Fibroblast of villous mesenchyme (primary cell): ENCODE measurements around the gene NES. TPM values are rescaled to one million over a fixed set of nuclear protein-coding genes. Genes with fewer than 3 reads are reported as not detected.
"Not testable (repeated sequence)": the region's sequence is repeated elsewhere in the genome, so short reads cannot be mapped to it uniquely, and the experiment has no call there.

Experiments
- DNase-seq: peaks from one replicate; pipeline ENCODE4 v3.0.0-alpha.2; 2010; ENCODE audit warnings: low read depth
- H3K4me3 ChIP-seq: 2 replicates; pipeline ENCODE4 v1.5.1; 2011; ENCODE audit warnings: low read depth, mild to moderate bottlenecking, low read length
- total RNA-seq: library from RNA; depleted of rRNA; stranded (reverse); fragments of >200 nt; gene quantifications from 2 replicates; pipeline ENCODE4 v1.2.3, GENCODE V29; 2012
- TF ChIP-seq, protein P1 (sequence below): IDR thresholded peaks from 2 replicates; pipeline ENCODE4 v1.5.1; 2012; ENCODE audit warnings: low read depth, mild to moderate bottlenecking, low read length; ENCODE audit not compliant: insufficient read depth

Gene NES
- total RNA-seq, 1 donor: 66.9 TPM

GRCh38 chr1:156642265-156643048 is 34.8 kb downstream of the NES start:
- no peak for DNase-seq
- TF ChIP-seq, protein P1, sequence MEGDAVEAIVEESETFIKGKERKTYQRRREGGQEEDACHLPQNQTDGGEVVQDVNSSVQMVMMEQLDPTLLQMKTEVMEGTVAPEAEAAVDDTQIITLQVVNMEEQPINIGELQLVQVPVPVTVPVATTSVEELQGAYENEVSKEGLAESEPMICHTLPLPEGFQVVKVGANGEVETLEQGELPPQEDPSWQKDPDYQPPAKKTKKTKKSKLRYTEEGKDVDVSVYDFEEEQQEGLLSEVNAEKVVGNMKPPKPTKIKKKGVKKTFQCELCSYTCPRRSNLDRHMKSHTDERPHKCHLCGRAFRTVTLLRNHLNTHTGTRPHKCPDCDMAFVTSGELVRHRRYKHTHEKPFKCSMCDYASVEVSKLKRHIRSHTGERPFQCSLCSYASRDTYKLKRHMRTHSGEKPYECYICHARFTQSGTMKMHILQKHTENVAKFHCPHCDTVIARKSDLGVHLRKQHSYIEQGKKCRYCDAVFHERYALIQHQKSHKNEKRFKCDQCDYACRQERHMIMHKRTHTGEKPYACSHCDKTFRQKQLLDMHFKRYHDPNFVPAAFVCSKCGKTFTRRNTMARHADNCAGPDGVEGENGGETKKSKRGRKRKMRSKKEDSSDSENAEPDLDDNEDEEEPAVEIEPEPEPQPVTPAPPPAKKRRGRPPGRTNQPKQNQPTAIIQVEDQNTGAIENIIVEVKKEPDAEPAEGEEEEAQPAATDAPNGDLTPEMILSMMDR: no peak
- no peak overlapping the region for H3K4me3 ChIP-seq

DNA sequence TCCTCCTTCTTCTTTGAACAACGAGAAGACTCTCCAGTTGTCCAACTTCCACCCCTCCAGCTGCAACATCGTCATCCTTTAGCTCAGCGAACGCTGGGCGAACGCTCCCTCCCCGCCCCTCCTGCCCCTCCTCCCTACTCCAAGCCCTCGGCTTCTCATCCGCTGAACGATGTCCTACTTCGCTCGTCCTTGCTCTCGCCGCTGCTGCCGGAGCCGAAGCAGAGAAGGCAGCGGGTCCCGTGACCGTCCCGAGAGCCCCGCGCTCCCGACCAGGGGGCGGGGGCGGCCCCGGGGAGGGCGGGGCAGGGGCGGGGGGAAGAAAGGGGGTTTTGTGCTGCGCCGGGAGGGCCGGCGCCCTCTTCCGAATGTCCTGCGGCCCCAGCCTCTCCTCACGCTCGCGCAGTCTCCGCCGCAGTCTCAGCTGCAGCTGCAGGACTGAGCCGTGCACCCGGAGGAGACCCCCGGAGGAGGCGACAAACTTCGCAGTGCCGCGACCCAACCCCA is 35.4 kb downstream of the NES start, which contains the start of gene BCAN:
BCAN (plus strand) TSS at position 357 of the 504 bp plus-strand sequence. CDS start 3,938 bp downstream, outside the sequence.
- peak; percentile 23 for DNase-seq
- H3K4me3 ChIP-seq: peak within 1 kb of the TSS; percentile 0
- TF ChIP-seq, protein P1: no peak

DNA sequence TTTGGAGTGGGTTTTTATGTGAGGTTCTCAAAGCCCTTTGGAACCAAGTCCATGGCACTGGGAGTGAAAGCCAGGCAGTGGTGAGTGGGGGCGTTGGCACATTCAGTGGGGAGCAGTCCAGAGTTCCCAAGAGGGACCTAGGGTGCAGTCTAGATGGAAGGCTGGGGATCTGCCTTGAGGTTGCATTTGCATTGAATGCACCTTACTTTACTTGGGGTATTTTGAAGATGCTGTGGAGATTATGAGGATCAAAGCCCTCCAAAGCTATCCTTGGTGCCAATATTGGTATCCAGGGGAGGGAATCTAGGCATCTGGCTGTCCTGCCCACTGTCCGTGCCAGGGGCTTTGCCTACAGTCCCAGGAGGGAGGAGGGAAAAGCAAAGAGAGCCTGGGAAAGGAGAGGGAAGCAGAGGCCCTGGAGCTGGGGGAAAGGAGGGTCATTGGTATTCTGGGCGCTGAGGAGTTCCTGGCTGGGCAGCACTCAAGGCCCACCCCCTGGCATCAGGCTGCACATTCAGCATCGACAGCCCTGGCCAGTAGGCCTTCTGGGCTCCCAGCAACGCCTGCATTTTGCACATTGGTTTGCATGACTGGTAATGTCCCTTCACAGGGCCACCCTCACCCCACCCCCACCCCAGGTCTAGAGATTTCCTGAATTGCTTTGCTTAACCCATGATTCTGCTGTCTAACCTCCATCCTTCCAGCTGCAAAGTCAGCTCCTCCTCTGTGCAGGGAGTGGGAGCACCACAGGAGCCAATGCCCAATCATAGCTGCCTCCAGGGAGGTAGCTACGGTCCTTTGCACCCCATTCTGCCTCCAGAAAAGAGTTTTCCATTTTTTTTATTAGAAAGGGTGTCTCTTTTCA is 36.1 kb downstream of the NES start:
- no peak for DNase-seq
- TF ChIP-seq, protein P1: no peak
- H3K4me3 ChIP-seq: no peak overlapping the region

DNA sequence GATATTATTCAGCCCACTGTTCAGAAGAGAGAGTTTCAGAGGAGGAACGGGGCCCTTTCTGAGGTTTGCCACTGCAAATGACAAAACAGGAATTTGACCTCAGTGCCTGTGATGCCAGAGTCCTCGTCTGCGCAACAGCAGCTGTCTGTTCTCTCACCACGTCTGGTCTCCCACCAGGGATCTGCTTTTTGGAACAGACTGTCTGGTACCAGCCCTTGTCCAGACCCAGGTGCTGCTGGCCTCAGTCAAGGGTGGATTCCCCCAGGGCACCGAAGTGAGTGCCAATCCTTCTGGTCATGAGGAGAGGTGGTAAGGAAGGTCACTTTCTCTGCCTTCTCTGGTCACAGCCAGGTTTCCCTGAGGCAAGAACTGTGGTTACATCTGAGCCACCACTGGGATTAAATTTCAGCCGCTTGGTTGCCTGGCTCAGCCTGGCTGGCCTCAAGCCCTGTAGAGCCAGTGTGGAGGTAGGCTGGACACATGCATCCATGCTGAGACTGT is 37.6 kb downstream of the NES start:
- no peak for DNase-seq
- TF ChIP-seq, protein P1: no peak

GRCh38 chr1:156638189-156638985 is 38.8 kb downstream of the NES start:
- TF ChIP-seq, protein P1: no peak
- DNase-seq: no peak

More for the DNA sequence above, 37.6 kb downstream of the NES start:
- H3K4me3 ChIP-seq: no peak overlapping the region

GRCh38 chr1:156632355-156632754 is 44.9 kb downstream of the NES start:
- no peak overlapping the region for H3K4me3 ChIP-seq
- TF ChIP-seq, protein P1: no peak
- no peak for DNase-seq

More at GRCh38 chr1:156638189-156638985, 38.8 kb downstream of the NES start:
- no peak overlapping the region for H3K4me3 ChIP-seq

DNA sequence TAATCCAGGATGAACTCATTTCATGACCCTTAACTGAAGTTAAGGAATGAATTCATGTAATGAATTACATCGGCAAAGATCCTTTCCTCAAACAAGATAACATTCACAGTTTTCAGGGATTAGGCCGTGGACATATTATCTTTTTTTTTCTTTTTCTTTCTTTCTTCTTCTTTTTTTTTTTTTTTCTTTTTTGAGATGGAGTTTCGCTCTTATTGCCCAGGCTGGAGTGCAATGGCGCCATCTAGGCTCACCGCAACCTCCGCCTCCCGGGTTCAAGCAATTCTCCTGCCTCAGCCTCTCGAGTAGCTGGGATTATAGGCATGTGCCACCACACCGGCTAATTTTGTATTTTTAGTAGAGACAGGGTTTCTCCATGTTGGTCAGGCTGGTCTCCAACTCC is 46.1 kb downstream of the NES start:
- not testable (repeated sequence) for H3K4me3 ChIP-seq, DNase-seq
